ENCODE data around the gene ATP6V1F.
A peak's percentile ranks its signal among the peaks of the same experiment; 100 is the strongest.

The ATP6V1F gene

DNA sequence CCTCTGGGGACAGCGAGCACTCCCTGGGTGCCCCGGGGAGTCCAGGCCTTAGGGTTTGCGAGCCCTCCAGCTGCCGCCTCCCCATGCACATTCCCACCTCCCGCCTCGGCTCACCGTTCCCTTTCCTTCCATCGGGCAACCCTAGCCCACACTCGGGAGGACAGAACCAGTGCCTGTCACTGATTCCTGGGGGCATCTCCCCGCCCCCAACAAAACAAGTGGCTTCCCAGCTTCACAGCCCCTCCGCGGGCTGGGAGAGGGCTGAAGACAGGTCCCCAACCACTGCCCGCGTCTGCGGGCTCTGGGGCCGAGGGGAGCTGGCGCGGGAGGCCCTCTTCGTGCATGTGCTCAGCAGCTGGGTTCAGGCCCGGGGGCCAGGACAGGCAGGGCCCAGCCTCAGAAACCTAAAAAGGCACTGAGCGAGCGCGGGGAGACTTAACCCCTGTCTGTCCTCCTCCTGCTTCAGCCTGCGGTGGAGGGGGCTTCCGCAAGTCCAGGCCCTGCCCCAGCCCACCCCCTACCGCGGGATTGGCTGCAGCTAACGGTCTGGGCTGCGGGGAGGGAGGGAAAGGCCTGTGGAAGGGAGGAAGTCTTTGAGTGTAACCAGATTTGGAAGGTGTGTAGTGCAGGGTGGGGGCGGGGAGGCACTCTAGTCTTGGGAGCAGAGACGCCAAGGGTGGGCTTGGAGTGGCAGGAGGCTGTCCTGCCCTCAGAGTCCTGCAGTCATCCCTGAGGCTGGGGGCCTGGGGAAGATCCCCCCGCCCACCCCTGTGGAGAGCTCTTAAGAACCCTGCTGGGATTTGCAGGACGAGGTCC, 31.3 kb upstream of the ATP6V1F start:
- Mint-ChIP-seq H3K36me3 (no peaks in the 10 kb centered on the region), H3K27ac (no peak overlapping the region), H3K27me3 (peaks cover 58 to 79% of the 10 kb centered on the region in 2 donors), H3K4me1 (peaks cover 23 to 36% of the 10 kb centered on the region in 2 donors), H3K9me3 (no peaks in the 10 kb centered on the region), H3K4me3 (peak overlapping the region; percentile 60 to 61)
- DNase-seq (no peak), ATAC-seq (replicated peaks) (peak; percentile 34 to 41)

GRCh38 chr7:128831994-128832879, 30.4 kb upstream of the ATP6V1F start:
- H3K4me3 Mint-ChIP-seq: peak overlapping the region in 1 of 2 donors; percentile 13
- DNase-seq (no peak), ATAC-seq (replicated peaks) (peak; percentile 33 to 50)
- H3K27ac Mint-ChIP-seq: no peak overlapping the region
- no peaks in the 10 kb centered on the region for H3K36me3 Mint-ChIP-seq
- H3K4me1 Mint-ChIP-seq: peaks cover 23 to 36% of the 10 kb centered on the region in 2 donors
- H3K9me3 Mint-ChIP-seq: no peaks in the 10 kb centered on the region
- peaks cover 50 to 75% of the 10 kb centered on the region in 2 donors for H3K27me3 Mint-ChIP-seq

- Mint-ChIP-seq H3K9me3 (no peaks in the 10 kb centered on the region), H3K4me1 (peaks cover 23 to 36% of the 10 kb centered on the region in 2 donors), H3K4me3 (no peak overlapping the region), H3K27me3 (peaks cover 44 to 70% of the 10 kb centered on the region in 2 donors), H3K27ac (no peak overlapping the region), H3K36me3 (no peaks in the 10 kb centered on the region)
- ATAC-seq (replicated peaks) (no peak), DNase-seq (no peak)
Observed at GRCh38 chr7:128832880-128833147, 29.8 kb upstream of the ATP6V1F start.

DNA sequence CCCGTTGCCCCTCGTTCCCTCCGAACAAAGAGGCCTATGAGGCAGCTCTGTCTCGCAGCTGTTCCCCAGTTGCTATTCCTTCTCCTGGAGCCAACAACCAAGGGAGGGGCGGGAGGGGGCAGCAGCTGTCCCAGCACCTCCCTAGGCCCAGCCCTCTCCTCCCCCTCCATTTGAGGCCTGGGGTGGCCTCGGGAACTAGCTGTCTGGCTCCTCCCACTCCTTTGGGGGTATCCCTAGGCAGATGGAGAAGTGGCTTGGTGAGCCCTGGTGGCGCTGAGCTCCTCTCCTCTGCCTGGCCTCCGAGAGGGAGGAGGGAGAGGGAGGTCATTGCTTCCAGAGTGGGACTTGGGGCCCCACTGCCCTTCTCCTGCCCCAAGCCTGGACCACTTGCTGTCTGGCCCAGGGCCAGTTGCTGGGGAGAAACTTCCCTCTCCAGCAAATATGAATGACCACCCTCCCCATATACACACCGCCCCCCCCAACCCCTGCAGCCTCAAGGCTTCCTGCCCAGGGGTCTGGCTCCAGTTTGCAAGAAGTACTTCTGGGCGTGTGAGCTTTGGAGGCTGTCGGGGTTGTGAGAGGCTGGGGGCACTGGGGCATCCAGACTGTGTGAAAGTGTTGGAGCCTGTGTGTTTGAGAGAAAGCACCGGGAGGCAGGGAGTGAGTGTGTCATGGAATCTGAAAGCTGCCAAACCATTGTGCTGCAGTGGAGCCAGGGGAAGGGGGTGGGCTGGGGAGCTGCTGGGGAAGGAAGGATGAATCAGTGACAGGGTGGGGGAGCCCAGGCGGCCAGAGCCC, 29.3 kb upstream of the ATP6V1F start:
- Mint-ChIP-seq H3K27ac (no peak overlapping the region), H3K27me3 (peaks cover 39 to 65% of the 10 kb centered on the region in 2 donors), H3K9me3 (no peaks in the 10 kb centered on the region), H3K36me3 (no peaks in the 10 kb centered on the region), H3K4me1 (peaks cover 23 to 36% of the 10 kb centered on the region in 2 donors), H3K4me3 (no peak overlapping the region)
- DNase-seq: no peak
- no peak for ATAC-seq (replicated peaks)

DNA sequence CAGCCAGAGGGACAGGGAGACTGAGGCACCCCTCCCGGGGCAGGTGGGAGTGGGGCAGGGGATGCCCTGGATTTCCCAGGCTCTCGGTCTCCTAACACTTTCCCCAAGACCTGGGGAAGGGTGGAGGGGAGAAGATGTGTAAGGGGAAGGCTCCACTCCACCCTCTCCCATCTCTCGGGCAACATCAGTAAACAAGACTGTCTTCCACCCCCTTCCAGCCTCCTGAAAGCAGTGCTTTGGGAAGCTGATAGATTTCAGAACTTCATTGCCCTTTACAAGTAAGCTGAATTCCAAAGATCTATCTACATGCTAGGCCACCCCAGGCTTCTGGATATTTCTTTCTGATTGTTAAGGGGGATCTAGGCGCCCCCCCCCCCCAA, 28.7 kb upstream of the ATP6V1F start:
- Mint-ChIP-seq H3K4me1 (peaks cover 23 to 36% of the 10 kb centered on the region in 2 donors), H3K4me3 (no peak overlapping the region), H3K27me3 (peaks cover 36 to 59% of the 10 kb centered on the region in 2 donors), H3K27ac (no peak overlapping the region), H3K36me3 (no peaks in the 10 kb centered on the region), H3K9me3 (no peaks in the 10 kb centered on the region)
- ATAC-seq (replicated peaks) (no peak), DNase-seq (no peak)

DNA sequence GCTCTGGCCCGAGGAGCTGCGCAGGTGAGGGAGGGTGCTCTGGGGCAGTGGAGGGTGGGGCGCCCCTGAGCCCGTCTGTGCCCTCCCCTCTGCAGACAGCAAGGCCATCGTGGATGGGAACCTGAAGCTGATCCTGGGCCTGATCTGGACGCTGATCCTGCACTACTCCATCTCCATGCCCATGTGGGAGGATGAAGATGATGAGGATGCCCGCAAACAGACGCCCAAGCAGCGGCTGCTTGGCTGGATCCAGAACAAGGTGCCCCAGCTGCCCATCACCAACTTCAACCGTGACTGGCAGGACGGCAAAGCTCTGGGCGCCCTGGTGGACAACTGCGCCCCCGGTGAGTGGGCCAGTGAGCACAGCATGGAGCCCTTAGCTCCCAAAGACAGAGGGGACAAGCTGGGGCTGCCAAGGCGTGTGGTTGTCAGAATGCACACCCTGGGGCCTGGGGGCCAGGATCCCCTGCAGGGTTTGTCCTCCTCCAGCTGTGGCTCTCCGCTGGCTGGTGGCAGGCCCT, 27.4 kb upstream of the ATP6V1F start:
- DNase-seq (no peak), ATAC-seq (replicated peaks) (no peak)
- no peaks in the 10 kb centered on the region for H3K9me3 Mint-ChIP-seq
- peaks cover 27 to 46% of the 10 kb centered on the region in 2 donors for H3K27me3 Mint-ChIP-seq
- no peak overlapping the region for H3K27ac Mint-ChIP-seq
- peaks cover 16 to 25% of the 10 kb centered on the region in 2 donors for H3K4me1 Mint-ChIP-seq
- no peaks in the 10 kb centered on the region for H3K36me3 Mint-ChIP-seq
- H3K4me3 Mint-ChIP-seq: no peak overlapping the region

DNA sequence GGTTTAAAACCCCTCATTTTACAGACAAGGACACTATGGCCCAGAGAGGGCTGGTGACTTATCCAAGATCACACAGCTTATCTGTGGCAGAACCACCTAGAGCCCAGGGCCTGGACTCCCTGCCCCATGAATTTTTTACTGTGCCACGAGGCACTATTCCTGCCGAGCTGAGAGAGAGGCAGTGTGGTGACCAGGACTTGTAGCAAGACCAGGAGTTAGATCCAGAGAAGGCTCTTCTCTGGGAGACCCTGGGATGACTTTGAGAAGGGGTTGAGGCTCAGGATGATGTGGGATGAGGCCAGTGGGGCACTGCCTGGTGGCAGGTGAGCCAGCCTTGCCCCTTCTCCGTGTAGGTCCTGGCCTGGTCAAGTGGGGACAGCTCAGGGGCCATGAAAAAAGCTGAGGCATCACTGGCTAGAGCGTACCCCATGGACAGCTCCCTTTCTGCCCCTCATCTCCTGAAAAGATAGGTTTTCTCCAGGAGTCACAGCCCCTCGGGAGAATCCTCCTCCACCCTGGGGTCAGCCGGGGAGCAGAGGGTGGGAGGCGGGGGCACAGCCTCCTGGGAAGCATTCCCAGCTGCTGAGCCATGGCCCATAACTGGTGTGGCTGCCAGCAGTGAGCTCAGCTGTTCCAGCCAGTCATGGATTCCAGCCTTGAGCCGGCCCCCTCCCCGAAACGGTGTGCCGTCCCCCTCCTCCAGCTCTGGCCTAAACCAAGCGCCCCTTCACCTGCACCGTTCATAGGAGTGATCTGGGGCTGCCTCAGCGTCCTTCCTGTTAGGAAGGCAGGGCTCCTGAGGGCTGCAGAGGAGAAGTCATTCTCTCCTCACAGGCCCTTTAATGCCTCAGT, 26.6 kb upstream of the ATP6V1F start:
- Mint-ChIP-seq H3K27me3 (peaks cover 21 to 39% of the 10 kb centered on the region in 2 donors), H3K4me3 (no peak overlapping the region), H3K4me1 (peaks cover 10 to 18% of the 10 kb centered on the region in 2 donors), H3K27ac (no peak overlapping the region), H3K9me3 (no peaks in the 10 kb centered on the region), H3K36me3 (no peaks in the 10 kb centered on the region)
- ATAC-seq (replicated peaks) (no peak), DNase-seq (no peak)

GRCh38 chr7:128836729-128837348, 25.8 kb upstream of the ATP6V1F start:
- H3K27me3 Mint-ChIP-seq: peaks cover 13 to 31% of the 10 kb centered on the region in 2 donors
- H3K4me1 Mint-ChIP-seq: peaks cover 4 to 10% of the 10 kb centered on the region in 2 donors
- ATAC-seq (replicated peaks): no peak
- no peak overlapping the region for H3K27ac Mint-ChIP-seq
- no peak overlapping the region for H3K4me3 Mint-ChIP-seq
- H3K36me3 Mint-ChIP-seq: no peaks in the 10 kb centered on the region
- no peaks in the 10 kb centered on the region for H3K9me3 Mint-ChIP-seq
- DNase-seq: no peak

GRCh38 chr7:128837521-128837921, 25.1 kb upstream of the ATP6V1F start:
- Mint-ChIP-seq H3K27me3 (peaks cover 8 to 31% of the 10 kb centered on the region in 2 donors), H3K4me3 (no peak overlapping the region), H3K4me1 (peaks cover 7 to 9% of the 10 kb centered on the region in 2 donors), H3K36me3 (no peaks in the 10 kb centered on the region), H3K9me3 (no peaks in the 10 kb centered on the region), H3K27ac (no peak overlapping the region)
- ATAC-seq (replicated peaks) (no peak), DNase-seq (no peak)

GRCh38 chr7:128838109-128838779, 24.4 kb upstream of the ATP6V1F start:
- Mint-ChIP-seq H3K36me3 (no peaks in the 10 kb centered on the region), H3K27ac (no peak overlapping the region), H3K27me3 (peaks cover 6 to 24% of the 10 kb centered on the region in 2 donors), H3K9me3 (no peaks in the 10 kb centered on the region), H3K4me3 (no peak overlapping the region), H3K4me1 (peaks cover 6% of the 10 kb centered on the region in 2 donors)
- ATAC-seq (replicated peaks): no peak
- DNase-seq: no peak

DNA sequence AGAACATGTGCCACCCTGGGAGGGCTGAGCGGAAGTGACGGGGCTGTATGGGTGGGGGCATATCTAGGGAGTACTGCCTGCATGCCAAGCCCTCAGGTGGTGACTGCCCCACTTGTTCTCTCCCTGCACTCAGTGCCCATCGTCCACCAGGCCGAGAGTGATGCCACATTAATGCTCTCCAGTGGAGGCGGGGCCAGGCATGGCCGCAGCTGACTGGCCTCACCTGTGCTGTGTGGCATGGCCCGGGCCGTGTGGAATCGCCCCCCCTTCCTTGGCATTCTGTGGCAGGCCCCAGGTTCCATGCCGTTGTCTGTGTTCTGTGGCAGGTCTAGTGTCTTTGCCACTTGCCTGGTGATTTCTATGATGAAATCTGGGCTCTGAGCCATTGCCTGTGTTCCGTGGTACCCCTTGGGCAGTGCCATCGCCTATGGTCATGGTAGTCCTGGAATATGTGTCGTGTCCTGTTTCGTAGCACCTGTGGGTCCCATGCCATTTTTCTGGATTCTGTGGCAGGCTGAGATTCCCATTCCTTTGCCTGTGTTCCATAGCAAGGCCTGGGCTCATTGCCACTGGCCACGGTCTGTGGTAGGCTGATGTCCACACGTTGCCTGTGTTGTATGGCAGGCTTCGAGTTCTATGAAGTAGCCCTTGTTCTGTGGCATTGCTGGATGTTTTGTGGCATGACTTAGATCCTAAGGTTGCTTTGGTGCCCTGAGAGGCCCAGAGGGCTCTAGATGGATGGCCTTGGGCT, 23.5 kb upstream of the ATP6V1F start:
- Mint-ChIP-seq H3K4me3 (no peak overlapping the region), H3K36me3 (no peaks in the 10 kb centered on the region), H3K27ac (no peak overlapping the region), H3K4me1 (peaks cover 6% of the 10 kb centered on the region in 2 donors), H3K9me3 (no peaks in the 10 kb centered on the region), H3K27me3 (peaks cover 0 to 18% of the 10 kb centered on the region in 2 donors)
- DNase-seq (no peak), ATAC-seq (replicated peaks) (no peak)

- no peak overlapping the region for H3K4me3 Mint-ChIP-seq
- H3K27me3 Mint-ChIP-seq: peaks cover 0 to 18% of the 10 kb centered on the region in 2 donors
- ATAC-seq (replicated peaks): no peak
Observed at GRCh38 chr7:128839751-128840177, 22.9 kb upstream of the ATP6V1F start.

More at GRCh38 chr7:128839751-128840177, 22.9 kb upstream of the ATP6V1F start:
- H3K9me3 Mint-ChIP-seq: no peaks in the 10 kb centered on the region
- H3K4me1 Mint-ChIP-seq: peaks cover 6% of the 10 kb centered on the region in 2 donors
- H3K27ac Mint-ChIP-seq: no peak overlapping the region
- H3K36me3 Mint-ChIP-seq: no peaks in the 10 kb centered on the region
- no peak for DNase-seq
